Mucosa of stomach (tissue), 1 donor: ENCODE results near the gene BID.

Experiments
- H3K27me3 ChIP-seq: one replicate; pipeline ENCODE4 v1.7.0; 2013; ENCODE audit warnings: mild to moderate bottlenecking, low read length; ENCODE audit not compliant: control insufficient read depth, insufficient read depth
- H3K36me3 ChIP-seq: one replicate; pipeline ENCODE4 v1.7.0; 2013; ENCODE audit warnings: low read length; ENCODE audit not compliant: control insufficient read depth, insufficient read depth
- H3K4me1 ChIP-seq: one replicate; pipeline ENCODE4 v1.7.0; 2013; ENCODE audit warnings: mild to moderate bottlenecking, low read length; ENCODE audit not compliant: control insufficient read depth, insufficient read depth
- H3K4me3 ChIP-seq: one replicate; pipeline ENCODE4 v1.7.0; 2013; ENCODE audit warnings: low read length
- H3K9ac ChIP-seq: one replicate; pipeline ENCODE4 v1.7.0; 2013; ENCODE audit warnings: mild to moderate bottlenecking, low read length, moderate library complexity
- H3K9me3 ChIP-seq: one replicate; pipeline ENCODE4 v1.7.0; 2013; ENCODE audit warnings: mild to moderate bottlenecking, low read length, moderate library complexity; ENCODE audit not compliant: control insufficient read depth
- donor health status: Pancreatic carcinoma.

The BID gene

GRCh38 chr22:17787241-17787640 lies 13.0 kb upstream of the BID start:
- H3K36me3 ChIP-seq: no peaks in the 10 kb centered on the region
- H3K27me3 ChIP-seq: no peaks in the 10 kb centered on the region
- H3K9ac ChIP-seq: no peak overlapping the region
- no peaks in the 10 kb centered on the region for H3K9me3 ChIP-seq
- no peak overlapping the region for H3K4me3 ChIP-seq
- H3K4me1 ChIP-seq: peaks cover 10% of the 10 kb centered on the region

GRCh38 chr22:17786435-17787161 lies 12.3 kb upstream of the BID start:
- Histone ChIP-seq H3K4me3 (no peak overlapping the region), H3K9ac (no peak overlapping the region), H3K27me3 (no peaks in the 10 kb centered on the region), H3K36me3 (no peaks in the 10 kb centered on the region), H3K4me1 (peaks cover 16% of the 10 kb centered on the region), H3K9me3 (no peaks in the 10 kb centered on the region)

- H3K27me3 ChIP-seq: no peaks in the 10 kb centered on the region
- no peaks in the 10 kb centered on the region for H3K36me3 ChIP-seq
- H3K9me3 ChIP-seq: no peaks in the 10 kb centered on the region
- no peak overlapping the region for H3K9ac ChIP-seq
- H3K4me3 ChIP-seq: no peak overlapping the region
- peaks cover 24% of the 10 kb centered on the region for H3K4me1 ChIP-seq
Measured at GRCh38 chr22:17785185-17786184, 11.2 kb upstream of the BID start.

- Histone ChIP-seq H3K9me3 (no peaks in the 10 kb centered on the region), H3K27me3 (peaks cover 4% of the 10 kb centered on the region), H3K9ac (no peak overlapping the region), H3K4me1 (peaks cover 24% of the 10 kb centered on the region), H3K36me3 (no peaks in the 10 kb centered on the region), H3K4me3 (no peak overlapping the region)
Measured at GRCh38 chr22:17784776-17785175, 10.5 kb upstream of the BID start.

- Histone ChIP-seq H3K36me3 (no peaks in the 10 kb centered on the region), H3K27me3 (peaks cover 4% of the 10 kb centered on the region), H3K4me3 (no peak overlapping the region), H3K9me3 (no peaks in the 10 kb centered on the region), H3K9ac (no peak overlapping the region), H3K4me1 (peaks cover 24% of the 10 kb centered on the region)
Measured at GRCh38 chr22:17783773-17784480, 9.7 kb upstream of the BID start.

- Histone ChIP-seq H3K9ac (no peak overlapping the region), H3K4me3 (no peak overlapping the region), H3K36me3 (no peaks in the 10 kb centered on the region), H3K27me3 (peaks cover 4% of the 10 kb centered on the region), H3K9me3 (no peaks in the 10 kb centered on the region), H3K4me1 (peaks cover 24% of the 10 kb centered on the region)
Measured at GRCh38 chr22:17783312-17783711, 9.0 kb upstream of the BID start.

GRCh38 chr22:17782621-17783020 lies 8.4 kb upstream of the BID start:
- H3K36me3 ChIP-seq: no peaks in the 10 kb centered on the region
- H3K9ac ChIP-seq: peak overlapping the region; percentile 39
- peaks cover 24% of the 10 kb centered on the region for H3K4me1 ChIP-seq
- peaks cover 4% of the 10 kb centered on the region for H3K27me3 ChIP-seq
- no peaks in the 10 kb centered on the region for H3K9me3 ChIP-seq
- H3K4me3 ChIP-seq: no peak overlapping the region

- Histone ChIP-seq H3K36me3 (no peaks in the 10 kb centered on the region), H3K27me3 (peaks cover 4% of the 10 kb centered on the region), H3K4me3 (no peak overlapping the region), H3K9me3 (no peaks in the 10 kb centered on the region), H3K9ac (peak overlapping the region; percentile 39), H3K4me1 (peaks cover 24% of the 10 kb centered on the region)
Measured at GRCh38 chr22:17782158-17782557, 7.9 kb upstream of the BID start.

- Histone ChIP-seq H3K9ac (peak overlapping the region; percentile 39), H3K27me3 (peaks cover 4% of the 10 kb centered on the region), H3K9me3 (no peaks in the 10 kb centered on the region), H3K4me1 (peaks cover 24% of the 10 kb centered on the region), H3K36me3 (no peaks in the 10 kb centered on the region), H3K4me3 (no peak overlapping the region)
Measured at GRCh38 chr22:17781319-17782031, 7.2 kb upstream of the BID start.

- no peak overlapping the region for H3K4me3 ChIP-seq
- peaks cover 4% of the 10 kb centered on the region for H3K27me3 ChIP-seq
- no peaks in the 10 kb centered on the region for H3K36me3 ChIP-seq
- peaks cover 24% of the 10 kb centered on the region for H3K4me1 ChIP-seq
- H3K9ac ChIP-seq: no peak overlapping the region
- H3K9me3 ChIP-seq: no peaks in the 10 kb centered on the region
Measured at GRCh38 chr22:17780741-17781318, 6.6 kb upstream of the BID start.

- H3K4me3 ChIP-seq: no peak overlapping the region
- H3K9ac ChIP-seq: no peak overlapping the region
- H3K36me3 ChIP-seq: no peaks in the 10 kb centered on the region
- H3K9me3 ChIP-seq: no peaks in the 10 kb centered on the region
- H3K27me3 ChIP-seq: peaks cover 4% of the 10 kb centered on the region
- peaks cover 24% of the 10 kb centered on the region for H3K4me1 ChIP-seq
Measured at GRCh38 chr22:17780116-17780740, 6.0 kb upstream of the BID start.
